HG02623 (cell line): ENCODE data around the gene RNU5D-1.
"Not testable (repeated sequence)": the region's sequence is repeated elsewhere in the genome, so short reads cannot be mapped to it uniquely, and the experiment has no call there.

Source experiments
- ATAC-seq: cut with Tn5 transposase; IDR thresholded peaks from one replicate; pipeline ENCODE4 v1.9.1; 2021; ENCODE audit warnings: moderate library complexity; ENCODE audit not compliant: unreplicated experiment

Gene RNU5D-1

DNA sequence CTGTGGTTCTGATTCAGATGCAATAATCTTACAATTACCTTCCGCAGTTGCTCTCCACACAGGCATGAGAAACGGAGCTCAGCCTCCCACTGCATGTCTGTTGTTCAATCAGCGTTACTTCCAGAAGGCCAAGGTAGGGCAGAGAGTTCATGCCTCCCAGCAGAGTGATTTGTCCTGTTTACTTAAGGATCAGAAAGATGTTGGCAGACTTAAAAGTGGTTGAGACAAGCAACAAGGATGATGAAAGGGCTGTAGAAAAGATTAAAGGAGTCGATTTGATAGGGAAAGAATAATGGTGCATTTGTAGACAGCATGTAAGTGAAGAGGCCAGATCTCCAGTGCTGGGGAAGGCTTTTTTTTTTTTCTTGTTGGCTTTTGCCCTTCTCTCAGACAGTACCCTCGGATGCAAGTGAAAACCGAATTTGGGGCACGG is 29.8 kb downstream of the RNU5D-1 start:
- ATAC-seq: no peak

DNA sequence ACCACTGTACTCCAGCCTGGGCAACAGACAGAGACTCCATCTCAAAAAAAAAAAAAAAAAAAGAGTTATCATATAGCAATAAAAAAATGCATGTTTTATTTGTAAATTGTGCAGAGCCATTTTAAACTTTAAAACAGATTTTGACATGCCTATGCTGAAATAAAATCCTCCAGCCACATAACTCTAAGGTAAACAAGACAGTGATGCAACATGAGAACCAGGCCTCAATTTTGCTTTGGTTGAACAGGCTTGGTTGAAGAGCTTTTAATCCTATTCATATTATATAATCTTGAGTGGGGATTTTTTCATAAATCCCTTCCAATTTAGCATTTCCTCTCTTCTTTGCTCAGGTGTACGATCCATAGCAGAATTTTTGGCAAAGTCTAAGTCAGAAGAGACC is 30.4 kb downstream of the RNU5D-1 start:
- no peak for ATAC-seq

- ATAC-seq: not testable (repeated sequence)
These were observed 31.6 kb downstream of the RNU5D-1 start for GRCh38 chr1:44699375-44699774.

DNA sequence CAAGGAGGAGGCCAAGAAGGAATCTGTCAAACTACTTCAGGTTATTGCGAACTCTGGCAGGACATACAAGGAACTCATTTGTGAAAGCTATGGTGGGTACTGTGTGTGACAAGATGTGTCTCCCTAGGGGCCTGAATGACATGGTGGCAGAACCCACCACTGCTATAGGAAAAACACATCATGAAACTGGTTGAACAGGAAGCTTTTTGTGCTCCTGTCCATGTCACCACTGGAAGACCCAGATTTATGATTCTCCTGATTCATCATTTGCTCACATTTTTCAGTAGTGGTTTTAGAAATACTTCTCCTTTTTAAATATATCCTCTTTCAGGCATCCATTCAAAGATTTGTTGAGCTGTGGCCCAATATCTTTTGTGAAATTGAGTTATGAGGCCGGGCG is 32.8 kb downstream of the RNU5D-1 start:
- ATAC-seq: no peak

- ATAC-seq: no peak
These were observed 34.1 kb downstream of the RNU5D-1 start for GRCh38 chr1:44696789-44697345.

DNA sequence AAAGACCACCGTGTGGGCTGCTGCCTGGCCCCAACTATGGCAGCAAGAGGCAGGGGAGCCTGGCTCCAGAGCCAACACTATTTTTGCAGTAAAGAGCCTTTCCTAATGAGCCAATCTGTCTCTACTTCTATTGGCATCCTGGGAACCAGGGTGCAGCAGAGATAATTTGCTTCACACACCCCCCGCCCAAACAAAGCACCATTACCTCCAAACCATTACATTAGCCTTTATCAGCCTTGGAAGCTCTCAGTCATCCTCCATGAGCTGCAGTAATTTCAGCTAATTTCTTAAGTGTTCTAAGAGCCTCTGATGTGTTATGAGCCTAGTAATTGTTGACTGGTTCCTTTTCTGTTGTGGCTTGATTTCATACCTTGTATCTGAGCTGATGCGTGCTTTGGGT is 34.9 kb downstream of the RNU5D-1 start:
- ATAC-seq: no peak

- ATAC-seq: no peak
These were observed 35.3 kb downstream of the RNU5D-1 start for GRCh38 chr1:44695671-44696070.

GRCh38 chr1:44694863-44695478 is 36.0 kb downstream of the RNU5D-1 start:
- ATAC-seq: peak; percentile 58

DNA sequence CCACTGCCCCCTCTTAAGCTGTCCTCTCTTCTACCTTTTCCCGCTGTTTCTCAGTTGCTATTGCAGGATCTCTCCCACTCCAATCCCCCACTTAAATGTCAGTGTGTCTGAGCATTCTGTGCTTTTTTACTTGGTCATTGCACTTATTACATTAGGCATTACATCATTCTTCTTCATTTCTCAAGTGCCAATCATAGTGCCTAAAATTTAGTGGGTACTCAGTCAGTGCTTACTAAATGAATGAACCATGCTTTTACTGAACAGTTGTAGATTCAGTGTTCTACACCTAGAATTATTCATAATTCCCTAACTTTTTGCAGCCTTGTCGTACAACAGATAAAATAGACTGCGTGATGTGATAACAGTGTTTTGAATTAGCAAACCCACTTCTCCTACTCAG is 37.1 kb downstream of the RNU5D-1 start:
- no peak for ATAC-seq

DNA sequence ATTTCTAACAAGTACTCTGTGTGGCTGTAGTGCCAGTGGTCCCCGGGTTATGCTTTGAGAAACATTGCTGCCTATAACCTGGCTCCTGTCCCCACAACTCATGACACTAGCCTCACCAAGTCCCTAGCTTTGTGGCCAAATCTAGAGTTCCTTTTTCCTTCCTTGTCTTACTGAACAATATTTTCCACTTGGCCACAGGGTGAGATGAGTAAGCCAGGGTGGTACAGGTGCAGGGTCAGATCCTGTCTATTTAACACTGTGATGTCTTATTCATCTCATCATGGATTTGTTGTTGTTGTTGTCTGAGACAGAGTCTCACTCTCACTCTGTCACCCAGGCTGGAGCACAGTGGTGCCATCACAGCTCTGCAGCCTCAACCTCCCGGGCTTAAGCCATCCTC is 37.8 kb downstream of the RNU5D-1 start:
- ATAC-seq: no peak

GRCh38 chr1:44689447-44689765 is 41.6 kb downstream of the RNU5D-1 start:
- ATAC-seq: no peak

DNA sequence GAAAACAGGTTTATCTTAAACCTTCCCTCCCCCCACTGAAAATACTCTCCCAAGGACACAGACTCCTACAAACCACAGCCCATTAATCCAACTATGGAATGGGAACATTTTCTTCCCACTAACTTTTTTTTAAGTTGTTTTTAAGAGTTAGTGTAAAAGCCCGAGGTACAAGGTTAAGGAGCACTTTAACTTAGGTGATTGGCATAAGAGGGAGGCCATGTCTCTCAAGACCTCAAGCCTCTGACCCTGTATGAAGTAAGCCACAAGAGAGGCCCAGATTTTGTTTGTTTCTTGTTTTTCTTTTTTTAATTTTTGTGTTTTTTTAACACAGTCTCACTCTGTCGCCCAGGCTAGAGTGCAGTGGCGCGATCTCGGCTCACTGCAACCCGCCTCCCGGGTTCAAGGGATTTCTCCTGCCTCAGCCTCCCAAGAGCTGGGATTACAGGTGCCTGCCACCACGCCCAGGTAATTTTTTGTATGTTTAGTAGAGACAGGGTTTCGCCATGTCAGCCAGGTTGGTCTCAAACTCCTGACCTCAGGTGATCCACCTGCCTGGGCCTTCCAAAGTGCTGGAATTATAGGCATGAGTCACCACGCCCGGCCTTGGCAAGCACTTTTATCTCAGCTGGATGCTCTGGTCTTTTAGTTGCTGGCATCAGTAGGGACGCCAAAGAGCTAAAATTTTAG is 42.1 kb downstream of the RNU5D-1 start:
- ATAC-seq: no peak

GRCh38 chr1:44685881-44686280 is 45.1 kb downstream of the RNU5D-1 start:
- no peak for ATAC-seq

- no peak for ATAC-seq
These were observed 45.8 kb downstream of the RNU5D-1 start for GRCh38 chr1:44685218-44685617.

- ATAC-seq: peak; percentile 72
These were observed 46.4 kb downstream of the RNU5D-1 start for GRCh38 chr1:44684525-44684924.

- no peak for ATAC-seq
These were observed 48.1 kb downstream of the RNU5D-1 start for GRCh38 chr1:44682883-44683265.

- ATAC-seq: no peak
These were observed 48.8 kb downstream of the RNU5D-1 start for GRCh38 chr1:44681905-44682882.
